WI38 (cell line): ENCODE results near the gene GNAT2.

Experiments
- H3K4me3 ChIP-seq: 2 replicates; pipeline ENCODE4 v1.5.1; 2011; ENCODE audit warnings: low read depth, mild to moderate bottlenecking, control low read depth, low read length
- CTCF ChIP-seq: IDR thresholded peaks from 2 replicates; pipeline ENCODE4 v1.5.1; 2012; ENCODE audit warnings: low read depth, mild to moderate bottlenecking, control low read depth, low read length

Gene GNAT2

GRCh38 chr1:109621379-109622136 lies 2.1 kb upstream of the GNAT2 start:
- no peak for TF ChIP-seq CTCF
- peak overlapping the region; percentile 89 for H3K4me3 ChIP-seq

GRCh38 chr1:109620841-109621286 lies 1.4 kb upstream of the GNAT2 start:
- H3K4me3 ChIP-seq = peak overlapping the region; percentile 89
- no peak for TF ChIP-seq CTCF

GRCh38 chr1:109620401-109620791 lies 980 bp upstream of the GNAT2 start:
- no peak for TF ChIP-seq CTCF

GRCh38 chr1:109618661-109619575 lies 498 bp downstream of the GNAT2 start:
- TF ChIP-seq CTCF = no peak
- peak overlapping the region; percentile 89 for H3K4me3 ChIP-seq

More at GRCh38 chr1:109620401-109620791, 980 bp upstream of the GNAT2 start:
- H3K4me3 ChIP-seq = peak overlapping the region; percentile 89

DNA sequence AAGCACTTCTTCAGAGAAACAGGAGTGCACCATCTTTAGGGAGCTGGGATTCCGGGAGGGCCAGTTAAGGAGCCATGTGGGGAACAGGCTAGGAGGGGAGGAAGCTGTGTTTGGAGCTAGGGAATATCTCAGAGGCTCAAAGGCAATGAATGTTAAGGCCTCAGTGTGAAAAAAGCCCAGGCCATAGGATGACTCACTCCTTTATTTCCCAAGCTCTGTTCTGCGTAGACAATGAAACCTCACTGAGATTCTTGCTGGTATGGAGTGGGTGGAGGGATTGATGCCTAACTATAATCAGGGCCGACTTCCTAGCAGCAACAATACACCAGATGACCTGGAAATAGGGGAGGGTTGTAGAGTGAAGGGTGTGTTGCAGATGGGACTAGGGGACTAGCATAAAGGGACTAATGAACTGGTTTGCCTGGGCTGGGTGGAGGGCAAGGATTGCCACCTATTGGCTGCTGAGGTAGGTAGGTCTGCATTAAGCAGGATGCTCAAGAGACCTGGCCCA lies 2.1 kb downstream of the GNAT2 start:
- H3K4me3 ChIP-seq = no peak overlapping the region
- no peak for TF ChIP-seq CTCF

GRCh38 chr1:109616391-109616790 lies 3.0 kb downstream of the GNAT2 start:
- H3K4me3 ChIP-seq = no peak overlapping the region
- no peak for TF ChIP-seq CTCF

DNA sequence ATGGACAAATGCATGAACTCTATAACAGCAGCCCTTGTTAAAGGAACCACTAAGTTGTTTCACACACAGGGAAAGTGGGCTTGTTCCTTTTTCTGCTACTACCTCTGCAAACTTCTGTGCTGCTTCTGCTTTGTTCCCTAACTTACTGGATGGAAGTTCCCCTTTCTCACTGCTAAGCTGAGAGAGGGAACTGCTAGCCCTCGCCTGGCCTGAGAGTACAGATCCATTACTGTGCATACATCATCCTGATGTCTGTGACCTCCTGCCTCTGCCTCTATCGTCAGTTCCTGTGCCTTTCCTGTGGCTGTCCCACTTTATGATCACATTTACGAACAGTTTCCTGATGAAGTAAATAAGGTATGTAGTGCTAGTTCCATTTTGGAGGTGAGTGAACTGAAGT lies 3.5 kb downstream of the GNAT2 start:
- TF ChIP-seq CTCF = no peak
- no peak overlapping the region for H3K4me3 ChIP-seq
